ENCODE results near the gene PTPRC. TPM values are rescaled to one million over a fixed set of nuclear protein-coding genes. Genes with fewer than 3 reads are reported as not detected.

PTPRC gene
- polyA plus RNA-seq, 1 donor (not counting 4 experiments of a cell fraction or from before 2014, with no cell fraction given): not detected

DNA sequence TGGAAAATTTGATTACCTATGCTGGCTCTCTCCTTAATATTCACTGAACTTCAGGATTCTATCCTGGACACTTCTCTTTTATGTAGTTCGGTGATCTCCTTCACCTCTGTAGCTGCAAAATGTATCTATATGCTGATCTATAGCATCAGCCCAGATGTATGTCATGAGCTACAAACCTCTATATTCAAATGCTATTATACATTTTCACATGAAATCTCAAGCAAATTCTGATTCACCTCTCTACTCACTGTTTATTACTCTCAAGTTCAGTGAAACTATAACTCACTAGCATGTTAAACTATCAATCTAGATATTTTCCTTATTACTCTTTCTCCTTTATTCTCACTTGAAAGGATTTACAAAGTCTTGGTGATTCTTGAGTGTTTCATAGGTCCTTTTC is 52.2 kb downstream of the PTPRC start:
- Histone ChIP-seq H3K36me3 (ENCODE audit: control insufficient read depth in 2 of 2, extremely low read depth in 1 of 2, insufficient read depth in 2 of 2, low read length in 2 of 2) (no peaks in the 10 kb centered on the region), H3K4me1 (ENCODE audit: control insufficient read depth, extremely low read depth, insufficient read depth, low read length) (no peaks in the 10 kb centered on the region), H4K20me1 (ENCODE audit: control insufficient read depth, extremely low read depth, insufficient read depth, low read length) (no peaks in the 10 kb centered on the region), H3K9me3 (ENCODE audit: control insufficient read depth, low read depth, low read length) (no peaks in the 10 kb centered on the region), H3K27ac (ENCODE audit: control insufficient read depth, insufficient read depth, low read length) (no peak overlapping the region), H3K27me3 (ENCODE audit: control insufficient read depth, extremely low read depth, insufficient read depth, low read length) (no peaks in the 10 kb centered on the region), H3K4me2 (ENCODE audit: control insufficient read depth, extremely low read depth, insufficient read depth, low read depth, low read length) (no peak overlapping the region), H3K9me1 (ENCODE audit: control insufficient read depth, extremely low read depth, insufficient read depth, low read length) (no peaks in the 10 kb centered on the region), H3K4me3 (ENCODE audit: control insufficient read depth in 2 of 3, extremely low read depth in 1 of 3, insufficient read depth in 2 of 3, low read depth in 1 of 3, low read length in 3 of 3) (no peak overlapping the region), H3K79me2 (ENCODE audit: control insufficient read depth, insufficient read depth, low read length) (no peaks in the 10 kb centered on the region), H2AFZ (ENCODE audit: control insufficient read depth, low read length) (no peak overlapping the region), H3K9ac (ENCODE audit: control insufficient read depth, extremely low read depth, insufficient read depth, low read length) (no peak overlapping the region)
- TF ChIP-seq EZH2 (IDR thresholded peaks at IDR 0.05; ENCODE audit: low read length): no peak
- TF ChIP-seq, protein P1, sequence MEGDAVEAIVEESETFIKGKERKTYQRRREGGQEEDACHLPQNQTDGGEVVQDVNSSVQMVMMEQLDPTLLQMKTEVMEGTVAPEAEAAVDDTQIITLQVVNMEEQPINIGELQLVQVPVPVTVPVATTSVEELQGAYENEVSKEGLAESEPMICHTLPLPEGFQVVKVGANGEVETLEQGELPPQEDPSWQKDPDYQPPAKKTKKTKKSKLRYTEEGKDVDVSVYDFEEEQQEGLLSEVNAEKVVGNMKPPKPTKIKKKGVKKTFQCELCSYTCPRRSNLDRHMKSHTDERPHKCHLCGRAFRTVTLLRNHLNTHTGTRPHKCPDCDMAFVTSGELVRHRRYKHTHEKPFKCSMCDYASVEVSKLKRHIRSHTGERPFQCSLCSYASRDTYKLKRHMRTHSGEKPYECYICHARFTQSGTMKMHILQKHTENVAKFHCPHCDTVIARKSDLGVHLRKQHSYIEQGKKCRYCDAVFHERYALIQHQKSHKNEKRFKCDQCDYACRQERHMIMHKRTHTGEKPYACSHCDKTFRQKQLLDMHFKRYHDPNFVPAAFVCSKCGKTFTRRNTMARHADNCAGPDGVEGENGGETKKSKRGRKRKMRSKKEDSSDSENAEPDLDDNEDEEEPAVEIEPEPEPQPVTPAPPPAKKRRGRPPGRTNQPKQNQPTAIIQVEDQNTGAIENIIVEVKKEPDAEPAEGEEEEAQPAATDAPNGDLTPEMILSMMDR (optimal IDR thresholded peaks at IDR 0.05 in 1 of 3, IDR thresholded peaks at IDR 0.05 in 1 of 3, conservative IDR thresholded peaks at IDR 0.05 in 1 of 3; ENCODE audit: extremely low read depth in 1 of 3, insufficient read depth in 2 of 3, low read length in 3 of 3): no peak
- dilution Hi-C loops (cut with MboI; ENCODE audit: extremely low pct_ligation_motif_present, low sequenced_read_pairs): no loop called here
- DNase-seq (ENCODE audit: low read depth, low spot score) (no peak), FAIRE-seq (no peak)

DNA sequence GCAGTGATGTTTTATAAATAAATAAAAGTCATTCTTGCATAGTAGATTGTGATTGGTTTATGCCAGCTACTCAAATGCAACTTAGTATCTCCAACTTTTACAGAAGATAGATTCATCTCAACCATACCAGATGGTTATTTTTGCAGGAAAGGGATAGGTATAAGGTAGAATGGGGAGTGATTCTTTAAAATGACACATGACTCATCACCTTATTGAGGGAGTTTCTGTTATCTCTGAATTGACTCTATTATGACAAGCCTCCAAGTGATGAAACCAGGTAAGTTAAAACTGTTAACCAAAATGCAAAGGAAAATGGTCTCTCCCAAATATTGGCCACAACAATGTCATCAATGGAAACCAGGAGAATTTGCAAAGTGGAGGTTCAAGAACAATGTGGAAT is 54.5 kb downstream of the PTPRC start:
- no peaks in the 10 kb centered on the region for H3K9me1 ChIP-seq (ENCODE audit: control insufficient read depth, extremely low read depth, insufficient read depth, low read length)
- dilution Hi-C loops (cut with MboI; ENCODE audit: extremely low pct_ligation_motif_present, low sequenced_read_pairs): no loop called here
- no peak for FAIRE-seq

More for the DNA sequence above, 54.5 kb downstream of the PTPRC start:
- Histone ChIP-seq H2AFZ (ENCODE audit: control insufficient read depth, low read length) (no peak overlapping the region), H3K27ac (ENCODE audit: control insufficient read depth, insufficient read depth, low read length) (no peak overlapping the region), H3K79me2 (ENCODE audit: control insufficient read depth, insufficient read depth, low read length) (no peaks in the 10 kb centered on the region), H3K9me3 (ENCODE audit: control insufficient read depth, low read depth, low read length) (no peaks in the 10 kb centered on the region), H3K4me2 (ENCODE audit: control insufficient read depth, extremely low read depth, insufficient read depth, low read depth, low read length) (no peak overlapping the region), H3K4me1 (ENCODE audit: control insufficient read depth, extremely low read depth, insufficient read depth, low read length) (no peaks in the 10 kb centered on the region), H3K4me3 (ENCODE audit: control insufficient read depth in 2 of 3, extremely low read depth in 1 of 3, insufficient read depth in 2 of 3, low read depth in 1 of 3, low read length in 3 of 3) (no peak overlapping the region), H4K20me1 (ENCODE audit: control insufficient read depth, extremely low read depth, insufficient read depth, low read length) (no peaks in the 10 kb centered on the region), H3K9ac (ENCODE audit: control insufficient read depth, extremely low read depth, insufficient read depth, low read length) (no peak overlapping the region), H3K36me3 (ENCODE audit: control insufficient read depth in 2 of 2, extremely low read depth in 1 of 2, insufficient read depth in 2 of 2, low read length in 2 of 2) (no peaks in the 10 kb centered on the region), H3K27me3 (ENCODE audit: control insufficient read depth, extremely low read depth, insufficient read depth, low read length) (no peaks in the 10 kb centered on the region)
- no peak for TF ChIP-seq EZH2 (IDR thresholded peaks at IDR 0.05; ENCODE audit: low read length)
- TF ChIP-seq, protein P1 (optimal IDR thresholded peaks at IDR 0.05 in 1 of 3, IDR thresholded peaks at IDR 0.05 in 1 of 3, conservative IDR thresholded peaks at IDR 0.05 in 1 of 3; ENCODE audit: extremely low read depth in 1 of 3, insufficient read depth in 2 of 3, low read length in 3 of 3): no peak
- no peak for DNase-seq (ENCODE audit: low read depth, low spot score)

All from keratinocyte (primary cell).